HEK293T (cell line): ENCODE measurements around the gene ZMAT5.

ENCODE experiments used
- CTCF ChIA-PET: fragments of 350-600 bp; formaldehyde crosslinking; extraction: SDS; loops from one replicate; lab custom pipeline; 2021; ENCODE audit warnings: antibody characterized with exemption, inconsistent platforms; lab: Yijun Ruan, JAX
- POLR2A ChIA-PET: fragments of 350-600 bp; formaldehyde crosslinking; extraction: SDS; loops from one replicate; lab custom pipeline; 2020; ENCODE audit warnings: antibody characterized with exemption, inconsistent platforms; lab: Yijun Ruan, JAX
- DNase-seq: peaks from one replicate; pipeline ENCODE4 v3.0.0; 2012; ENCODE audit warnings: mixed read lengths; ENCODE audit errors: extremely low spot score
- ARNT ChIP-seq: fragments of 450-650 bp; IDR thresholded peaks from 2 replicates; pipeline ENCODE4 v1.6.1; 2017; ENCODE audit warnings: mild to moderate bottlenecking
- BHLHE40 ChIP-seq: fragments of 450-650 bp; IDR thresholded peaks from 2 replicates; pipeline ENCODE4 v1.6.1; 2016; ENCODE audit warnings: mild to moderate bottlenecking, moderate library complexity, borderline replicate concordance
- CTBP1 ChIP-seq: fragments of 450-650 bp; IDR thresholded peaks from 2 replicates; pipeline ENCODE4 v1.6.1; 2016; ENCODE audit warnings: borderline replicate concordance
- ELF4 ChIP-seq: fragments of 450-650 bp; IDR thresholded peaks from 2 replicates; pipeline ENCODE4 v1.6.1; 2017; ENCODE audit warnings: antibody characterized with exemption
- FOXA1 ChIP-seq: fragments of 450-650 bp; IDR thresholded peaks from 2 replicates; pipeline ENCODE4 v1.6.1; 2016; ENCODE audit warnings: mild to moderate bottlenecking
- FOXK2 ChIP-seq: fragments of 450-650 bp; IDR thresholded peaks from 2 replicates; pipeline ENCODE4 v1.6.1; 2016; ENCODE audit warnings: mild to moderate bottlenecking
- FOXM1 ChIP-seq: fragments of 450-650 bp; IDR thresholded peaks from 2 replicates; pipeline ENCODE4 v1.6.1; 2017; ENCODE audit warnings: mild to moderate bottlenecking, borderline replicate concordance
- HDGF ChIP-seq: fragments of 450-650 bp; IDR thresholded peaks from 2 replicates; pipeline ENCODE4 v1.6.1; 2017; ENCODE audit warnings: antibody characterized with exemption, borderline replicate concordance
- L3MBTL2 ChIP-seq: fragments of 450-650 bp; conservative IDR thresholded peaks from 2 replicates; pipeline ENCODE4 v1.6.1; 2016; ENCODE audit warnings: mild to moderate bottlenecking
- LEF1 ChIP-seq: fragments of 450-650 bp; IDR thresholded peaks from 2 replicates; pipeline ENCODE4 v1.6.1; 2017; ENCODE audit warnings: mild to moderate bottlenecking, borderline replicate concordance
- NFRKB ChIP-seq: fragments of 450-650 bp; IDR thresholded peaks from 2 replicates; pipeline ENCODE4 v1.6.1; 2016; ENCODE audit warnings: mild to moderate bottlenecking, moderate library complexity
- SP1 ChIP-seq: fragments of 450-650 bp; IDR thresholded peaks from 2 replicates; pipeline ENCODE4 v1.6.1; 2017
- SUZ12 ChIP-seq: fragments of 450-650 bp; IDR thresholded peaks from 2 replicates; pipeline ENCODE4 v1.6.1; 2016; ENCODE audit warnings: mild to moderate bottlenecking
- TARDBP ChIP-seq: fragments of 450-650 bp; IDR thresholded peaks from 2 replicates; pipeline ENCODE4 v1.6.1; 2016
- ZNF384 ChIP-seq: fragments of 450-650 bp; IDR thresholded peaks from 2 replicates; pipeline ENCODE4 v1.6.1; 2016
- TF ChIP-seq, protein P1 (sequence below): fragments of 450-650 bp; IDR thresholded peaks from 2 replicates; pipeline ENCODE4 v1.6.1; 2016

Gene ZMAT5

DNA sequence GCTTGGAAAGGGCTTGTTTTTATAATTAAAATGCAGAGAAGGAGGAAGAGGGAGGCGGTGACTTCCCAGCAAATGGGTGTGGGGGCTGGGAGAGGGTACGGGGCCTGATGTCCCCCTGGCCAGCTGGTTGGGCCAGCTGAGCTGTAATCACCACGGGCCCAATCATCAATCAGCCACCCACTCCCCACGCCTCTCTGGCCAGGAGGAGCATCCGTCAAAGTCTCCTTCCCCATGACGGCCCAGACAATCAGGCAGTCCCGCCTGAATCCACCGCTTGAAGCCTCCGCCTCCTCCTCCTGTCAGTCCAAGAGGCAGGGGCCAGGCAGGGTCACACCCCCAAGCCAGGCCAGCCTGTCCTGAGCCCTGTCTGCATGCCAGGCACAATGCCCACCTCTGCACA lies 60.3 kb downstream of the ZMAT5 start:
- TF ChIP-seq L3MBTL2: no peak
- TF ChIP-seq, protein P1, sequence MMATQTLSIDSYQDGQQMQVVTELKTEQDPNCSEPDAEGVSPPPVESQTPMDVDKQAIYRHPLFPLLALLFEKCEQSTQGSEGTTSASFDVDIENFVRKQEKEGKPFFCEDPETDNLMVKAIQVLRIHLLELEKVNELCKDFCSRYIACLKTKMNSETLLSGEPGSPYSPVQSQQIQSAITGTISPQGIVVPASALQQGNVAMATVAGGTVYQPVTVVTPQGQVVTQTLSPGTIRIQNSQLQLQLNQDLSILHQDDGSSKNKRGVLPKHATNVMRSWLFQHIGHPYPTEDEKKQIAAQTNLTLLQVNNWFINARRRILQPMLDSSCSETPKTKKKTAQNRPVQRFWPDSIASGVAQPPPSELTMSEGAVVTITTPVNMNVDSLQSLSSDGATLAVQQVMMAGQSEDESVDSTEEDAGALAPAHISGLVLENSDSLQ: peak; percentile 72
- ChIA-PET POLR2A (no interaction called here), CTCF (interaction anchor here (0.6 kb wide), 1 partner anchor 318 kb away, joined by 3 read pairs; no protein-coding TSS in a partner anchor)
- DNase-seq: no peak

DNA sequence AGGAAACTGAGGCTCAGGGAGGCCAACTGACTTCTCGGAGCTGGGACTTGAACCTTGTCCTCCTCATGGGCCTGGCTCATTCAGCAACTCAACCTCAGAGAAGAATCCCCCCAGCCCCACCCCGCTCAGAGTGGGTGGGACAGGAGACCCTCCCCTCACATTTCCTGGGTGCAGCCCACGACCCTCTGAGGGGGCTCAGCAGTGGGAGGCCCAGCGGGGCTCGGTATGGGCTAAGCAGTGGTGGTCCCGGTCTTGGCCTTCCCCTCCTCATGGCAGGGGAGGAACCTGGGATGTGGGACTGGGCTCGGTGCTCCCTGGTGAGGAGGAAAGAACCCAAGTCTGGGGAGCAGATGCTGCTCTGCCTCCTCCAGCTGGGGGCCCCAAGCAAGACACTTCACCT lies 61.2 kb downstream of the ZMAT5 start:
- ChIA-PET POLR2A (no interaction called here), CTCF (interaction anchor here (1.4 kb wide), 1 partner anchor 15 kb away, joined by 3 read pairs; no protein-coding TSS in a partner anchor)
- TF ChIP-seq FOXA1: no peak
- TF ChIP-seq HDGF: no peak
- TF ChIP-seq L3MBTL2: no peak
- no peak for TF ChIP-seq FOXK2
- TF ChIP-seq BHLHE40: no peak
- no peak for TF ChIP-seq TARDBP
- TF ChIP-seq, protein P1: no peak
- TF ChIP-seq NFRKB: no peak
- no peak for TF ChIP-seq ELF4
- no peak for TF ChIP-seq ZNF384
- TF ChIP-seq LEF1: no peak
- no peak for TF ChIP-seq SUZ12
- no peak for TF ChIP-seq ARNT
- no peak for TF ChIP-seq CTBP1
- no peak for TF ChIP-seq FOXM1
- DNase-seq: no peak

DNA sequence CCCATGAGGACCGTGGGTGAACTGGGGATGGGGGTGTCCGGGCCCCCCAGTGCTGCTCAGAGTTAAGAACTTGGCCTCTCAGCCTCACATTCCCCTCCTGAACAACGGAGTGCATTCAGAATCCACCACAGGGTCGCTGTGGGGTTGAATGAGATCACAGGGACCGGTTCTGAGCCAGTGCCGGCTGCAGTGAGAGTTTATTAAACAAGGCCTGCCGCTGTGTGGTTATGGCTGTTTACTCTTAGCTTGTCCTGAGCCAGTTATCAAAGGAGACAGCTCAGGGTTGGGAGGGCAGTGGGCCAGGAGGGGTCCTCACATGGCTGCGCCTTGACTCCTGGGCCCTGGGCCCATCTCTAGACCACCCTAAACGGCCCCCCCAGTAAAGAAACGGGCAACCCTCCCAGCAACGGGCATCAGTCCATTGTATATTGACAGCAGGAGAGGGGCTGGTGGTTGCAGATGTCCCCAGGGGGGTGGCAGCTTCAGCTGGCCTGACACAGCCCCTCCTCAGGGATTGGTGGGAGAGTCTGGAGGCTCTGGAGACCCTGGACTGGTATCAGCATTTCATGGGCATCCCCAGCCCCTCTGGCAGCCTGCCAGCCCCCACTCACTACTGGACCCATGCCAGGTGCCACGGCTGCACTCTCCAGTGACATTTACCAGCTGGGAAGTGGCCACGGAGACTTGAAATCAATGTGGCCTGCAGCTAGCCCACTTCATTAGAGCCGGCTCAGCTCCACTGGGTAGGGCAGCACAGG lies 62.1 kb downstream of the ZMAT5 start:
- POLR2A ChIA-PET: no interaction called here
- no peak for DNase-seq
- CTCF ChIA-PET: interaction anchor here (0.6 to 1.4 kb wide), 2 partner anchors 14 to 16 kb away, joined by 3 to 5 read pairs; no protein-coding TSS in a partner anchor
- TF ChIP-seq FOXK2 (no peak), SUZ12 (no peak), LEF1 (no peak), HDGF (no peak), ELF4 (no peak), BHLHE40 (no peak)

DNA sequence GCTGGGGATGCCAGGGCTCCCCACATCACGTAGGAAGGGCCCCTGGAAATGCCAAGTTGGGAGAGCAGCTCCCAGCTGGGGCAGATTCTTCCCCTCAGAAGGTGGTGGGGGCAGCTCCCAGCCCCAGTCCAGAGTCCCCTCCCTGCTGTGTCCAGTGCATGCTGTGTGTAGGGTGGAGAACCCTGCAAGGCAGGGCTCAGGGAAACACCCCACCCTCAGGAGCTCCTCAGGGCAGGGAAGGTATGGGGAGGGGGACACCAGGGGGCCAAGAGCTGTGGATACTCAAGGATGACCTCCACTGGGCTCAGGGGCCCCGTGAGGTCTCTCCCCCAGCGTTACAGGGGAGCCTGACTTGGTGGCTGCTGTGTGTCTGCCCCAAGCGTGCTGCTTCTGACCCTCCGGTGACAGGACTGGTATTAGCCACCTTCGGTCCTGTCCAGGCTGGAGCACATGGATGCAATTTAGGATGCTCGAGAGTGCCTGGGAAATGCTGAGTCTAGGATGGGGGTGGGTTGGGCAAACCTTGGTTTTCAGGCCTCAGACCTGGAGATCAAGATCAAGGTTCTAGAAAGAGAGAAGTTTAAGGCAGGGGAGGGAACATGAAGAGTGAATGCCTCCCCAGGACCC lies 63.1 kb downstream of the ZMAT5 start:
- ChIA-PET POLR2A (no interaction called here), CTCF (no interaction called here)
- no peak for TF ChIP-seq ARNT
- no peak for TF ChIP-seq TARDBP
- TF ChIP-seq LEF1: no peak
- TF ChIP-seq ZNF384: no peak
- no peak for TF ChIP-seq FOXM1
- TF ChIP-seq BHLHE40: no peak
- no peak for TF ChIP-seq SP1
- TF ChIP-seq CTBP1: no peak
- TF ChIP-seq SUZ12: no peak
- TF ChIP-seq L3MBTL2: no peak
- TF ChIP-seq NFRKB: no peak
- no peak for TF ChIP-seq FOXK2
- no peak for TF ChIP-seq ELF4
- no peak for DNase-seq

DNA sequence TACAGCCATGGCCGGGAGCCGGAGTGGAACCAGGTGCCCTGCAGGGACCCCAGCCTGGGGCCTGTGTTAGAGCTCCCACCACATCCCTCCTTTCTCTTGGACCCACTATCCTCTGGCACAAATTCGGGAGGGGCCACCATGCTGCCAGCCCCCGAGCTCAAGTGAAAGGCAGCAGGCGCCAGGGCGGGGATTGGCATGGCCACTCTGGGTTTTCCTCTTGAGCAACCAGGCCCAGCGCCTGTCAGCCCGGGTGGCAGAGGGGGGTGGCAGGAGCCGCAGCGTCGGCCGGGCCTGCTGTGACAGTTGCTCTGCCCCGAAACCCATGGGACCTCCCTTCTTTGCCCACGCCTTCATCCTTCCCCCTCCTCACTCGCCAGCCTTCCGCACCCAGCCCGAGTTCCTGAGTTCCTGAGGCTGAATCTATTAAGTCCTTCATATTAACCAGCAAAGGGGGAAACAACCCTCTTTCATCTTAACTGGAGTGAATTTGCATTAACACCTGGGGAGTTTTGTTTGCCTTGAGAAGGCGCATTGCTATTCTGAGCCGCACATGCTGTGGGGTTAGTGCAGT lies 63.8 kb downstream of the ZMAT5 start:
- CTCF ChIA-PET: interaction anchor here (0.6 to 2.7 kb wide), 2 partner anchors 14 kb away, joined by 6 to 14 read pairs; no protein-coding TSS in a partner anchor
- DNase-seq: no peak
- POLR2A ChIA-PET: no interaction called here

More for the DNA sequence above, 63.8 kb downstream of the ZMAT5 start:
- no peak for TF ChIP-seq FOXA1
- no peak for TF ChIP-seq HDGF
- no peak for TF ChIP-seq NFRKB
- no peak for TF ChIP-seq BHLHE40
- no peak for TF ChIP-seq FOXM1
- no peak for TF ChIP-seq FOXK2
- no peak for TF ChIP-seq SUZ12
- TF ChIP-seq L3MBTL2: no peak
- TF ChIP-seq SP1: no peak
- no peak for TF ChIP-seq ZNF384
- no peak for TF ChIP-seq ARNT
- TF ChIP-seq CTBP1: no peak
- TF ChIP-seq ELF4: no peak
